WTC11 (cell line): Measurements from ENCODE around the gene ERBB4. TPM values are rescaled to one million over a fixed set of nuclear protein-coding genes. Genes with fewer than 3 reads are reported as not detected.

Experiments
- ATAC-seq: fragments of 200-7000 bp; cut with Tn5 transposase; 2 replicates; pipeline ENCODE4 v1.10.0; 2021; ENCODE audit warnings: mild to moderate bottlenecking, moderate library complexity
- CTCF ChIA-PET: fragments of 300-600 bp; sonication (Branson Sonifier 250); formaldehyde crosslinking; loops from one replicate; lab custom pipeline; 2021; ENCODE audit warnings: antibody characterized with exemption; lab: Charles Lee
- POLR2A ChIA-PET: fragments of 350-600 bp; sonication (Branson Sonifier 250); formaldehyde crosslinking; loops from one replicate; lab custom pipeline; 2021; ENCODE audit warnings: antibody characterized with exemption; lab: Charles Lee
- DNase-seq: peaks from one replicate; pipeline ENCODE4 v3.0.0; 2021; ENCODE audit warnings: low spot score
- H3K27ac Mint-ChIP-seq: 2 replicates; pipeline ENCODE4 v1.8.0; 2021; ENCODE audit warnings: mixed read lengths
- H3K27me3 Mint-ChIP-seq: 2 replicates; pipeline ENCODE4 v1.8.0; 2021; ENCODE audit warnings: low read depth, mild to moderate bottlenecking, moderate library complexity, mixed read lengths
- H3K36me3 Mint-ChIP-seq: 2 replicates; pipeline ENCODE4 v1.8.0; 2021; ENCODE audit warnings: mixed read lengths
- H3K4me1 Mint-ChIP-seq: 2 replicates; pipeline ENCODE4 v1.8.0; 2022; ENCODE audit warnings: mixed read lengths
- H3K4me3 Mint-ChIP-seq: 2 replicates; pipeline ENCODE4 v1.8.0; 2021; ENCODE audit warnings: mild to moderate bottlenecking, moderate library complexity, mixed read lengths
- H3K9me3 Mint-ChIP-seq: 2 replicates; pipeline ENCODE4 v1.8.0; 2021; ENCODE audit warnings: mixed read lengths
- E2F1 ChIP-seq: sonication (generic); formaldehyde crosslinking; IDR thresholded peaks from 2 replicates; pipeline ENCODE4 v1.8.0; 2022; ENCODE audit warnings: mild to moderate bottlenecking, missing genetic modification reagents
- MLX ChIP-seq: sonication (generic); formaldehyde crosslinking; IDR thresholded peaks from 2 replicates; pipeline ENCODE4 v1.8.1; 2023; ENCODE audit warnings: mild to moderate bottlenecking, missing genetic modification reagents, moderate library complexity
- NFYB ChIP-seq: sonication (generic); formaldehyde crosslinking; conservative IDR thresholded peaks from 2 replicates; pipeline ENCODE4 v1.8.0; 2022; ENCODE audit warnings: low read depth, missing genetic modification reagents
- OVOL2 ChIP-seq: fragments of 250-450 bp; sonication (Bioruptor Pico); IDR thresholded peaks from 2 replicates; pipeline ENCODE4 v1.9.0; 2021; ENCODE audit warnings: mild to moderate bottlenecking, borderline replicate concordance
- PRDM15 ChIP-seq: sonication (generic); formaldehyde crosslinking; IDR thresholded peaks from 2 replicates; pipeline ENCODE4 v1.8.0; 2022; ENCODE audit warnings: missing genetic modification reagents
- RORB ChIP-seq: fragments of 250-450 bp; sonication (Bioruptor Pico); IDR thresholded peaks from 2 replicates; pipeline ENCODE4 v1.9.0; 2021; ENCODE audit warnings: mild to moderate bottlenecking
- TCF7 ChIP-seq: sonication (generic); formaldehyde crosslinking; IDR thresholded peaks from 2 replicates; pipeline ENCODE4 v1.8.0; 2022; ENCODE audit warnings: mild to moderate bottlenecking, low read depth, missing genetic modification reagents, moderate library complexity
- ZBTB21 ChIP-seq: sonication (generic); formaldehyde crosslinking; IDR thresholded peaks from 2 replicates; pipeline ENCODE4 v1.8.1; 2023; ENCODE audit warnings: mild to moderate bottlenecking, missing genetic modification reagents, borderline replicate concordance
- ZNF219 ChIP-seq: sonication (generic); formaldehyde crosslinking; IDR thresholded peaks from 2 replicates; pipeline ENCODE4 v1.8.0; 2023; ENCODE audit warnings: missing genetic modification reagents, mild to moderate bottlenecking, borderline replicate concordance
- ZSCAN18 ChIP-seq: fragments of 250-450 bp; sonication (Bioruptor Pico); IDR thresholded peaks from 2 replicates; pipeline ENCODE4 v2.1.2; 2022; ENCODE audit warnings: mild to moderate bottlenecking, moderate library complexity
- total RNA-seq: library from RNA; stranded (reverse); gene quantifications from 3 replicates; pipeline ENCODE4 v1.2.3, GENCODE V29; 2021
- TF ChIP-seq, protein P1 (sequence below): sonication (generic); formaldehyde crosslinking; IDR thresholded peaks from 2 replicates; pipeline ENCODE4 v1.8.1; 2022; ENCODE audit warnings: mild to moderate bottlenecking, missing genetic modification reagents, moderate library complexity, borderline replicate concordance
- TF ChIP-seq, protein P2 (sequence below): fragments of 250-450 bp; sonication (Bioruptor Pico); IDR thresholded peaks from 2 replicates; pipeline ENCODE4 v1.8.0; 2021; ENCODE audit warnings: mild to moderate bottlenecking

Gene ERBB4
- total RNA-seq, 1 experiment from 2014 or later: 1.6 TPM

GRCh38 chr2:211652327-211652726 is 886.3 kb downstream of the ERBB4 start:
- ATAC-seq: no peak
- POLR2A ChIA-PET: no interaction called here
- H3K4me1 Mint-ChIP-seq: peaks cover 18% of the 10 kb centered on the region
- no peak overlapping the region for H3K27ac Mint-ChIP-seq
- no peak overlapping the region for H3K4me3 Mint-ChIP-seq
- TF ChIP-seq E2F1 (no peak), NFYB (CRISPR knock-in tag) (no peak), RORB (no peak), MLX (no peak)
- TF ChIP-seq, all 79 proteins: peak for 0
- CTCF ChIA-PET: no interaction called here
- Mint-ChIP-seq H3K27me3 (no peaks in the 10 kb centered on the region), H3K36me3 (no peaks in the 10 kb centered on the region), H3K9me3 (no peaks in the 10 kb centered on the region)
- no peak for DNase-seq

- Mint-ChIP-seq H3K36me3 (no peaks in the 10 kb centered on the region), H3K9me3 (no peaks in the 10 kb centered on the region)
- TF ChIP-seq OVOL2 (CRISPR knock-in tag) (no peak), ZBTB21 (CRISPR knock-in tag) (no peak), PRDM15 (CRISPR knock-in tag) (no peak), ZNF219 (no peak)
- TF ChIP-seq, protein P1, sequence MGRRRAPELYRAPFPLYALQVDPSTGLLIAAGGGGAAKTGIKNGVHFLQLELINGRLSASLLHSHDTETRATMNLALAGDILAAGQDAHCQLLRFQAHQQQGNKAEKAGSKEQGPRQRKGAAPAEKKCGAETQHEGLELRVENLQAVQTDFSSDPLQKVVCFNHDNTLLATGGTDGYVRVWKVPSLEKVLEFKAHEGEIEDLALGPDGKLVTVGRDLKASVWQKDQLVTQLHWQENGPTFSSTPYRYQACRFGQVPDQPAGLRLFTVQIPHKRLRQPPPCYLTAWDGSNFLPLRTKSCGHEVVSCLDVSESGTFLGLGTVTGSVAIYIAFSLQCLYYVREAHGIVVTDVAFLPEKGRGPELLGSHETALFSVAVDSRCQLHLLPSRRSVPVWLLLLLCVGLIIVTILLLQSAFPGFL (CRISPR knock-in tag): no peak
- TF ChIP-seq, protein P2, sequence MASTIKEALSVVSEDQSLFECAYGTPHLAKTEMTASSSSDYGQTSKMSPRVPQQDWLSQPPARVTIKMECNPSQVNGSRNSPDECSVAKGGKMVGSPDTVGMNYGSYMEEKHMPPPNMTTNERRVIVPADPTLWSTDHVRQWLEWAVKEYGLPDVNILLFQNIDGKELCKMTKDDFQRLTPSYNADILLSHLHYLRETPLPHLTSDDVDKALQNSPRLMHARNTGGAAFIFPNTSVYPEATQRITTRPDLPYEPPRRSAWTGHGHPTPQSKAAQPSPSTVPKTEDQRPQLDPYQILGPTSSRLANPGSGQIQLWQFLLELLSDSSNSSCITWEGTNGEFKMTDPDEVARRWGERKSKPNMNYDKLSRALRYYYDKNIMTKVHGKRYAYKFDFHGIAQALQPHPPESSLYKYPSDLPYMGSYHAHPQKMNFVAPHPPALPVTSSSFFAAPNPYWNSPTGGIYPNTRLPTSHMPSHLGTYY: no peak
- TF ChIP-seq, all 79 proteins: peak for 0
- ChIA-PET POLR2A (no interaction called here), CTCF (no interaction called here)
- Mint-ChIP-seq H3K27ac (no peak overlapping the region), H3K4me1 (peaks cover 10% of the 10 kb centered on the region), H3K4me3 (no peak overlapping the region), H3K27me3 (no peaks in the 10 kb centered on the region)
- ATAC-seq (no peak), DNase-seq (no peak)
Measured at GRCh38 chr2:211649331-211649730, 889.3 kb downstream of the ERBB4 start.

DNA sequence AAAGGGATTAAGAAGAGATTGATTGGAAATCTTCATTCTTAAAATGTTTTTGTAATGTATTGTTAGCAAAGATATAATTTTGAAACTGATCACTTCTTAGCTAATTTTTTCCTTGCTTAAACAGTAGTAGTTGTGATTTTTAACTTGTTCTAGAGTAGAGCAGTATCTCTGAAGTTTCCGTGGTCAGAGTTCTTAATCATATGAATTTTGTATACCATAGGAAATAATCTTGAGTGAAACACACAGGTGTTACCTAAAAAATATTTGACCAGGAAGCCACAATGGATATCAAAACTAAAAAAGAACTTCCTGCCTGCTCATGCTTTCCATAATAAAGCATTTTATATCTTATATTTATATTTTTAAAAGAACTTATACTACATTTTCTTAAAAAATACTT is 907.1 kb downstream of the ERBB4 start:
- DNase-seq (no peak), ATAC-seq (no peak)
- Mint-ChIP-seq H3K27ac (no peak overlapping the region), H3K4me3 (no peak overlapping the region), H3K4me1 (no peaks in the 10 kb centered on the region), H3K36me3 (no peaks in the 10 kb centered on the region), H3K27me3 (no peaks in the 10 kb centered on the region), H3K9me3 (0 out of 2 replicates have a peak, but pooled peaks cover 4% of the 10 kb centered on the region)
- ChIA-PET CTCF (no interaction called here), POLR2A (no interaction called here)
- TF ChIP-seq TCF7: no peak
- no peak for TF ChIP-seq ZSCAN18 (CRISPR knock-in tag)
- no peak for TF ChIP-seq NFYB (CRISPR knock-in tag)
